H1 (cell line): ENCODE results near the gene PIK3R4. TPM values are rescaled to one million over a fixed set of nuclear protein-coding genes. Genes with fewer than 3 reads are reported as not detected.

Experiments
- CHD7 ChIP-seq: fragments of 300-600 bp; sonication (generic); IDR thresholded peaks from 2 replicates; pipeline ENCODE4 v1.7.1; 2012; ENCODE audit warnings: low read length, moderate library complexity, mild to moderate bottlenecking, inconsistent platforms; ENCODE audit not compliant: insufficient replicate concordance
- CTBP2 ChIP-seq: IDR thresholded peaks from 2 replicates; pipeline ENCODE4 v1.7.0; 2011; ENCODE audit warnings: borderline replicate concordance, mild to moderate bottlenecking, moderate library complexity, mixed read lengths, low read length; ENCODE audit not compliant: insufficient read depth, insufficient read length
- RAD21 ChIP-seq, 2 experiments: IDR thresholded peaks in 1 of 2; conservative IDR thresholded peaks in 1 of 2; 2 replicates each; pipeline ENCODE4 v1.6.1; 2011; ENCODE audit warnings: low read depth in 2 of 2, low read length in 2 of 2, improper control_type of control experiment in 1 of 2, inconsistent platforms in 1 of 2, mild to moderate bottlenecking in 1 of 2, moderate library complexity in 1 of 2
- SIRT6 ChIP-seq: IDR thresholded peaks from one replicate; pipeline ENCODE4 v1.7.1; 2012; ENCODE audit warnings: low read length, inconsistent platforms
- SP4 ChIP-seq: IDR thresholded peaks from 2 replicates; pipeline ENCODE4 v1.6.1; 2012; ENCODE audit warnings: low read length, inconsistent platforms
- polyA plus RNA-seq, 7 experiments: library from polyadenylated mRNA; depleted of rRNA in 3 of 7; stranded (reverse) in 5 of 7; unstranded in 2 of 7; fragments of >200 nt in 5 of 7; fragments of 200-250 nt in 2 of 7; gene quantifications; 1 replicate in 5 of 7; 2 replicates in 1 of 7; 4 replicates in 1 of 7; pipeline versions ENCODE4 v1.2.1 to v1.2.3, GENCODE V29; 2011 to 2013; ENCODE audit warnings: missing spikeins in 2 of 7, mixed read lengths in 2 of 7
- total RNA-seq: library from RNA; stranded (reverse); fragmentation: NEBNext Ultra II Directional; extraction: Animal tissue kit (Norgen Biotek cat#: 25700); gene quantifications from 2 replicates; pipeline ENCODE4 v1.2.1, GENCODE V29; 2021

The PIK3R4 gene
- total and polyA plus RNA-seq, 2 of the 8 experiments (the other 6 are each of a cell fraction or from before 2014, with no cell fraction given): 43.8 to 87.4 TPM

GRCh38 chr3:130758624-130759369 lies 12.2 kb upstream of the PIK3R4 start (continued):
- TF ChIP-seq CHD7 (no peak), SIRT6 (no peak), CTBP2 (no peak), SP4 (no peak), RAD21 (IDR thresholded peaks at IDR 0.05 in 1 of 2, conservative IDR thresholded peaks at IDR 0.05 in 1 of 2; ENCODE audit: low read depth in 2 of 2, low read length in 2 of 2) (no peak)
